Hepatocyte (in vitro differentiated cells): ENCODE measurements around the gene ANKFN1.

Experiments
- CTCF ChIP-seq: fragments of 200-600 bp; sonication (generic); IDR thresholded peaks from 2 replicates; pipeline ENCODE4 v1.5.1; 2016; ENCODE audit warnings: antibody characterized with exemption, mild to moderate bottlenecking; ENCODE audit not compliant: poor library complexity
- EZH2 ChIP-seq: fragments of 200-600 bp; sonication (generic); IDR thresholded peaks from 2 replicates; pipeline ENCODE4 v1.6.1; 2016; ENCODE audit warnings: antibody characterized with exemption, mild to moderate bottlenecking, borderline replicate concordance
- EZH2phosphoT487 ChIP-seq: fragments of 200-600 bp; sonication (generic); IDR thresholded peaks from one replicate; pipeline ENCODE4 v1.6.1; 2018; ENCODE audit warnings: antibody characterized with exemption, mild to moderate bottlenecking, low read depth, moderate library complexity; ENCODE audit not compliant: unreplicated experiment, severe bottlenecking

GRCh38 chr17:56395787-56396186 is 242.5 kb downstream of the ANKFN1 start:
- TF ChIP-seq CTCF (no peak), EZH2 (no peak), EZH2phosphoT487 (no peak)
